ENCODE results near the gene WIZ.
A peak's percentile ranks its signal among the peaks of the same experiment; 100 is the strongest.
"Not testable (repeated sequence)": the region's sequence is repeated elsewhere in the genome, so short reads cannot be mapped to it uniquely, and the experiment has no call there.

The WIZ gene

GRCh38 chr19:15428956-15429824 lies 20.6 kb downstream of the WIZ start:
- DNase-seq (ENCODE audit: low read depth): no peak

GRCh38 chr19:15427991-15428471 lies 21.7 kb downstream of the WIZ start:
- no peak for DNase-seq (ENCODE audit: low read depth)

DNA sequence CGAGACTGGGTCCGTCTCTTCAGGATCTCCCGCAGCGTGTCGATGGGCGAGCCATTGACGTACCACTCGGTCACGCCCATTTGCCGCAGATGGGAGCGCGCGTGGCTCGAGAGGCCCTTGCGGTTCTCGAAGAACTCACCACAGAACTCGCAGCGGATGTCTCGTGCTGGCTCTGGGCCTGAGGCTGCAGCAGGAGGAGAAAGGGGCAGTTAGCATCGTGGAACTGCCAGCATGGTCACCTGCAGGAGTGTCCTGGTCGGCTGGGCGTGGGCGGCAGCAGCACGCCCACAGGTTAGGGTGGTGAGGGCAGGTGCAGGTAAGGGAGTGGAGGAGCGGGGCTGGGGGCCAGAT lies 22.4 kb downstream of the WIZ start:
- DNase-seq (ENCODE audit: low read depth): no peak

- no peak for DNase-seq (ENCODE audit: low read depth)
These were observed 23.0 kb downstream of the WIZ start for GRCh38 chr19:15426485-15427349.

DNA sequence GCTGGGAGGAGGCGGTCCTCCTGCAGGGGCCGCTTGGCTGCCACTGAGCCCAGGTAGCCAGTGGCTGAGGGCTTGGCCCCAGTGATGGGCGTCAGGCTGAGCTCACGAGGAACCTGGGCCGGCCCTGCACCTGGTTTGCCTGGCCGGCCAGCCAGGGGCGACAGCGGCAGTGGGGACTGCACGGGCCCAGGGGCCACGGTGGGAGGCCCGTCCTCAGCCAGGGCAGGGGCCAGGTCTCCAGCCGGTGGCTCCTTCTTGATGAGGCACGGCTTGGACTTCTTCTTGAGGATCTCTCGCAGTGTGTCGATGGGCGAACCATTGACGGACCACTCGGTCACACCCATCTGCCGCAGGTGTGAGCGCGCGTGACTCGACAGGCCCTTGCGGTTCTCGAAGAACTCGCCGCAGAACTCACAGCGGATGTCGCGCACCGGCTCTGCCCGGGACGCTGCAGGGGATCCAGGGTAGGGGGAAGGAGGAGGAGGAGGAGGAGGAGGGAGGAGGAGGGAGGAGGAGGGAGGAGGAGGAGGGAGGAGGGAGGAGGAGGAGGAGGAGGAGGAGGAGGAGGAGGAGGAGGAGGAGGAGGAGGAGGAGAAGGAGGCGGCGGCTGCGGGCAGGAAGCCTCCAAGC lies 24.3 kb downstream of the WIZ start:
- no peak for DNase-seq (ENCODE audit: low read depth)

GRCh38 chr19:15424692-15425272 lies 25.0 kb downstream of the WIZ start:
- DNase-seq (ENCODE audit: low read depth): no peak

DNA sequence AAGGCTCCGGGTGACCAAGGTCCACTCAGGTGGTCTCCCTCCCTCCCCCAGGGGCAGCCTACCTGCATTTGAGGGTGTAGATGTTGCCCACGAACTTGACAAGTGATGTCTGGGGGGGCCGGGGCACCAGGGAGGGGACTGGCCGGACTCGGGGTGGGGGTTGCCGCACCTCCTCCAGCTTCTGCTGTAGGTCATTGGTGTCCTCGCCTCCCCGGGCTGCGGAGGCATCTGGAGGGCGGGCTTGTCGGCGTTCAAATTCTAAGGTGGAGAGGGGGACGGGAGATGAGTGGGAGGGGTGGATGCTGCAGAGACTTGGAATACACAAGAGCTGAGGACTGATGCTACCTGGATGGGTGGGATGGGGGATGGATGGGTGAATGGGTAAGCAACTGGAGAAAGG lies 25.6 kb downstream of the WIZ start:
- no peak for DNase-seq (ENCODE audit: low read depth)

DNA sequence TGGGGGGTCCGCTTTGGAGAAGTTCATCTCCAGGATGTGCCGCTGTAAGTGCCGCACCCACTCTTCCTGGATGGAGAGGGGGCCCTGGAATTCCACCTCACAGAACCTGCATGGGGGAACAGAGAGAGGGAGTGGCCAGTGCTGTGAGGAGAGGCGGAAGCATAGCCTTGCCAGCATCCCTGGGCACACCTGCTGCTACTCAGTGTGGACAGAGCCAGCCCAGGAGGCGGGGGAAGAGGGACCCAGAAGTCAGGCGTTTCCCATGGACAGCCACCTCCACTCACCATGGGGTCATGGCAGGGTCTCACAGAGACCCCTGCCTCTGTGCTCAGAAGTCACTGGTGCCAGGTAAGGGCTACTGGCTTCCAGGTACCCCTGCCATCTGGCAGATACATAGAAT lies 26.6 kb downstream of the WIZ start:
- no peak for DNase-seq (ENCODE audit: low read depth)

DNA sequence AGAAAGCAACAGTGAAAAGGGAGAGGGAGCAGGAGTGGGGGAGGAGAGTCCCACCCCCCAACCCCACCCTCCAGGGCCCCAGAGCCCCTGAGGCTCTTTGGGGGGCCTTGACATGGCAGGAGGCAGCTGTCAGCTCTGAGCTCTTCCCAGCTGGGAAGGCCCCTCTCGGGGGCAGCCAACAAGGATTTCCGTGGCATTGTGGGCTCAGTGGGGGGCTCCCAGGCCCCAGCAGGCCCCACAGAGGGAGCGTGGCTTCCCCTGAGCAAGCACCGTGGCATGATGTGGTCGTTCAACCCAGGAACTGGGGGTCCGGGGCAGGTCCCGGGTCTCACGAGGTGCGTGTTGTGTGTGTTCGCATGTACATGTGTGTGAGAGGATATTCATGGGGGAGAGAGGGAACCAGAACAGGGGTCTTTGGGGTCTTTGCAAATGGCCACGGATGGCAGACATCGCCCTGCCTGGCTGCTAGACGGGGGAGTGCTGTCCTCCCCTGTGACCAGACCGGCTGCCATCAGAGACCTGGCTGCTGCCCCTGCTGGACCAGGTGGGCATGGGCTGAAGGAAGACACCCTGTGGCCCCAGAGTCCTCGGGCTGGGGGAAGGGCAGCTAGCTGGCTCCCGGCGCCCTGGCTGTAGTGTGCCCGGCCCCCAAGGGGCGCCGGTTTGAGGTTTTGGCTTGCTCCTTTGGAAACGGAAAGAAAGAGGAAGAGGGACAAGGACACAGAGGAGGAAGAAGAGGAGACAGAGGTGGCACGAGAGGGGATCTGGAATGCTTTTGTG lies 27.3 kb downstream of the WIZ start:
- DNase-seq (ENCODE audit: low read depth): no peak

GRCh38 chr19:15421721-15422260 lies 28.0 kb downstream of the WIZ start:
- DNase-seq (ENCODE audit: low read depth): no peak

GRCh38 chr19:15421136-15421695 lies 28.5 kb downstream of the WIZ start:
- DNase-seq (ENCODE audit: low read depth): no peak

DNA sequence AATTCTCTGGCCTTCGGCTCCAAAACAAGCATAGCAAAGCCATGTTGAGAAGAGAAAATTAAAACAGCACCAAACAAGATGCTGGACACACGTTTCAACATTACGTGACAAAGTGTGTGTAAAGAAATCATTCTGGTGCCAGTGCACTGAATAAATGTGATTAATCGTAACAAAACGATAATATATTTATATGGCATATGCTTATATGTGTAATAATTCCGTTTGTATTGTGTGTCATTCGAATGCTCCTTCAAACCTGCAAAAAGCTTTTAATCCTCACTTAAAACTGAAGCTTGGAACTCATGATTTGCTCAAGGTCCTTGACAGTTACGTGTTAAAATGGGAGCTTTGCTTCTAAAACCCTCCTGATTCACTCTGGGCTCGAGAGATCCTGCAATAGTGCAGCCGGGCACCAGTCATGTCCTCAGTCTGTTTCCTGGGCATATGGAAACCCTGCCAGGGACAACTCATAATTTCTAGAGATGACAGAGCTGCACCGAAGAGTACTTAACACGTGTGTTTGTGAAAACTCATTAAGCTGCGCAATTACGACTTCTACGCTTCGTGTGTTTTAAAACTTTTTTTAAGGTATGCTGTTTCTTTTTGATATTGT lies 30.2 kb downstream of the WIZ start:
- no peak for DNase-seq (ENCODE audit: low read depth)

DNA sequence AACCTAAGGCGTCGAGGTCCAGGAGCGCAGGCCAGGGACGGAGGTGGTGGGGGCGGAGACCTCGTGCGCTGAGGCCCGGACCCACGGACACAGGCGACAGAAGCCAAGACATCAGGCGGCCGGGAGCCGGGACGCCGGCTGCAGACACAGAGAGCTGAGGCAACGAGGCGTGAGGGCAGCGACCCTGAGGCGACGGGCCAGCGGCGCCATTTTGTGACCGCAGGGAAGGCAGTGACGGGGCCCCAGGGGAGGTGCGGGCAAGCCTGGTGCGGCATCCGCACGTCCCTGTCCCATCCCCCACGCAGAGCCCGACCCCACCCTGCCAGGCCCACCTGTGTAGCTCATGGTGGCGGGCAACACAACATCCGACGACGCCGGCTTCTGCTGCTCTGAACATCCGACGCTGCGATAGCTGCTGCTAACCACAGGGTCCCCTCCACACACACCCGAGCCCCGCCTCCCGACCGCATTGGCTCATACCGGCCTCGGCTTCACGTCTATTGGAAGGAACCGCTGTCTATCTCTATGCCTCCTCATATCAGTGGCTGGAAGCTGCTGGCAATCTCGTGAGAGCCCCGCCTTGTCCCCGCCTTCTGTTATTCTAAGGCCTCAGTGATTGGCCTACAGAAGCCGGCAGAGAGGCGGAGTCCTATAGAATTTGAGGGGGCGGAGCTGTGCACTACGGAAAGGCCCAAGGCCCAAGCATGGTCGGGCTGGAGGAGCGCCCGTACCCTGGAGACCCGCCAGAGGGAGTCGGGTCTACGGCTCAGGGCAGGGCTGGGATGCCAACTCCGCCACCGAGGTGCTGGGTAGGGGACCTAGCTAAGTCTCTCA lies 31.0 kb downstream of the WIZ start, which contains the start of gene AKAP8L:
Gene AKAP8L (minus strand): TSS at position 410 of the 834 bp plus-strand sequence. CDS start 65 bp downstream, at position 345.
- peak; percentile 99 for DNase-seq (ENCODE audit: low read depth)

GRCh38 chr19:15418231-15418578 lies 31.6 kb downstream of the WIZ start:
- DNase-seq (ENCODE audit: low read depth): no peak

DNA sequence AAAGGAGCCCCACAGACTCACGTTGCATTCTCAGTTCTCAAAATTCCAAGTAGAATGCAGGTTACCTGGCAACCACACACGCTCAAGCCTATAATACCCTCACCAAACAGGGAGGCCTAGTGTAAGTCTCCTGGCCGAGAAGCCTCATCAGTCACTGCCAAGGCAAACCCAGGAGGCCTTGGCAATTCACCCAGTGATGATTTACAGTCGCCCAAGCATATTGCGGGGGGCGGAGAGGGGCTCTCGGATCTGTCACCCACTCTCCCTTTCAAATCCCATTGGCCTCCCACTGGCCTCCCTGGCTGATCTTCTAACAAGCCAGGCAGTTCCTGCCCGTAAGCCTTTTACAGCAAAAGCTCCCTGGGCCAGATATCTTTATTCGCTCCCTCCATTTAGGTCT lies 32.1 kb downstream of the WIZ start:
- DNase-seq (ENCODE audit: low read depth): no peak

DNA sequence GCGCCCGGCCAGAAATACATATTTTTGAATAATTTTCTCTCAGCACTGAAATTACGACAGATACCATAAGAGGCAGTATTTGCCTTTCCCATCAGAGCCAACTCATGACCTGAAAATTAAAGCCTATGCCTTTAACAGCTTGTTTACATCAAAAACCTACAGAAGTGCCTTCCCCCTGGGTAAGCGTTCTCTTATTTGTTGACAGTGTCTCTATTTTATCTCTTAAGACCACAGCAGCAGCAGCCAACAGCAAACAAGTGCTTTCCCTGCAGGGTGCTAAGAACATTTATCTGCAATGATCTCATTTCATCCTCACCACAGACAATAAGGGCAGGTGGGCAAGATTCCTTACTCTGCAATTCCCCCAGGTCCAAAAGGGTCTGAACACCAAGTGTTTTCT lies 36.9 kb downstream of the WIZ start:
- no peak for DNase-seq (ENCODE audit: low read depth)

GRCh38 chr19:15411351-15411750 lies 38.4 kb downstream of the WIZ start:
- DNase-seq (ENCODE audit: low read depth): not testable (repeated sequence)

- no peak for DNase-seq (ENCODE audit: low read depth)
These were observed 45.0 kb downstream of the WIZ start for GRCh38 chr19:15404780-15405211.

- no peak for DNase-seq (ENCODE audit: low read depth)
These were observed 45.5 kb downstream of the WIZ start for GRCh38 chr19:15404097-15404779.

Measured in stimulated activated CD4-positive, alpha-beta T cell treated with anti-CD3 and anti-CD28 coated beads, Interleukin-2, amount 100 ng/mL, for 4 hours (primary cell).